HG03571 (cell line): ENCODE results near the gene HMCN2.
"Not testable (repeated sequence)": the region's sequence is repeated elsewhere in the genome, so short reads cannot be mapped to it uniquely, and the experiment has no call there.

Source experiments
- ATAC-seq: cut with Tn5 transposase; IDR thresholded peaks from one replicate; pipeline ENCODE4 v1.9.1; 2021; ENCODE audit not compliant: unreplicated experiment

HMCN2 gene

DNA sequence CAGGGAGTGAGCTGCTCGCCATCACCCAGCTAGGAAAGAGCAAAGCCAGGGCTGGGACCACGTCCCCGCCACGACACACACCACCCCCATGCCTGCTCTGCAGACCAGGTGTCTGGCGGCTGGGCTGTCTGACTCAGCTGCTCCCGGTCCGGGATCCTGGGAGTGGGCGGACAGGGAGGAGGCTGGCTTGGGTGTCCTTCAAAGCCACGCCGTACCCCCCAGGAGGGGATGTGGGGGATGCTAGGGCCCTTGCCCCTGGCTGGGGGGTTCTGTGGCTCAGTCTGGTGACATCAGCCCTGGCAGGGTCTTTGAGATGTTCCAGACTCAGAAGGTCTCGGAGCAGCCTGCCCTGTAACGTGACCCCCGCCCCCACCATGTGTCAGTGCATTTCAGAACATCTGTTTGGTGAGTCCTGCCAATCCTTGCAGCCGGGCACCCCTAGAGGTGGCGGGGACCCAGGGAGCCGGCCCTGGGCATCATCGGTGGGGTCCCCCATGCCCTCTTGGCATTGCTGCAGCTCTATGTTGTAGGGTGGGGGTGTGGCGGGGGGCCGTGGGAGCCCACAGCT is 62.3 kb downstream of the HMCN2 start:
- ATAC-seq: no peak

DNA sequence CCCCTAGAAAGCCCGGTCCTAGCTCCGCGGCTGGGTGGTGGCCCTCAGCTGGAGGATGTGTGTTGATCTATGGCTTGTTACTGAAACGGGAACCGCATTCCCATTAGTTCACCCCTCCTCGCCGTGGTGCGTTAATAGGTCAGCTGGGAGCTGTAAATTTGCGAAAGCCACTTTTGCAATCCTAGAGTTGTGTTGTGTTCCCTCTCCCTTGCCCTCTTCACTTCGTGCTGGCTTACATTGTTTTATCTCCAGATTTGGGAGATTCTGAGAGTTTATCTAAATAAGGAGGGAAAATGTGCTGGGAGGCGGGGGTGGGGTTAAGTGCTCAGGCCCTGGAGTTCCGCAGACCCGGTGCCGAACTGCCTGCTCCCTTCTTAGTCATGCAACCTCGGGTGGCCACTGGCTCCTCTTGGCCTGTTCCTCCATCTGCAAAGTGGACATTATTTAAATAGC is 62.8 kb downstream of the HMCN2 start:
- ATAC-seq: no peak

- ATAC-seq: no peak
Observed at GRCh38 chr9:130329061-130329460, 63.5 kb downstream of the HMCN2 start.

GRCh38 chr9:130330202-130330862 is 64.8 kb downstream of the HMCN2 start:
- ATAC-seq: no peak

DNA sequence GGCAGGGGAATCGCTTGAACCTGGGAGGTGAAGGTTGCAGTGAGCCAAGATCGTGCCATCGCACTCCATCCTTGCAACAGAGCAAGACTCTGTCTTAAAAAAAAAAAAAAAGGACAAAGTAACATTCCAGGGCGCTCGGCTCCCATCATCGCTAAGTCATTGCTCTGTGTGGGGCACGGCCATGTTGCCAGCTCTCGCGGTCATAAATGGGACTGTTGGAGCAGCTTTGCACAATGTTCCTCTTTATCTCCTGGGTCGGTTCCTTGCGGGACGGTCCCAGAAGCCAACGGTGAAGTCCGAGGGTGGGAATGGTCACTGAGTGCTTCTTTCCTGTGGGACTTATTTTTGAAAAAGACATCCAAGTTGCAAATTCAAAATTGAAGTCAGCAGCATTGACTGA is 65.5 kb downstream of the HMCN2 start:
- no peak for ATAC-seq

- no peak for ATAC-seq
Observed at GRCh38 chr9:130331573-130331972, 66.0 kb downstream of the HMCN2 start.

- ATAC-seq: no peak
Observed at GRCh38 chr9:130332384-130332926, 66.9 kb downstream of the HMCN2 start.

DNA sequence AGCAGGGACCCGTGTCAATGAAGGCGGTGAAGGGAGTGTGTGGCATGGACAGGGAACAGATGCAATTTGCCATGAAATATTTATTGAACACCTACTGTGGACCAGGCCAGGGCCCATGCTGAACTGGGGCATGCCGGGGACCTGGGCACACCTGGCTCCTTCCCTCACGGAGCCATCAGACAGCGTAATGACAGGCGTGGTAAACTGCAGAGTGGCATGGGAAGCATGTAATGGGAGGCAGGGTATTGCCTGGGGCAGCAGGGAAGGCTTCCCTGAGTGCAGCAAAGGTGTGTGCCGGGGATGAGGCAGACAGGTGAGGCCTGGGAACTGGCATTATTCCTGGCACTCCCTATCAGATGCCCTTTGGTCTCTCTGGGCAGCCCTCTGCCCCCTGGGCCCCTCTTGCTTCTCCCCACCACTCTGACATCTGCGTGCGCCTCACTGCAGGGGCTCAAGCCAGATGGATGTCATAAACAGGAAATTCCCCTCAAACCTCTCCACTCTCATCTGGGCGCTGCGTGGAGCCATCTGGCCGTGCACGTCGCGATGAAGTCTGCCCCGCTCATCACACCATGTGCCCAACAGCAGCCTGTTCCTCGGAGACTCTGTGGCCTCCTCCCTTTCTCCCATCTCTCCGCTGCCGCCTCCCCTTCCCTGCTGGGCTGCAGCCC is 67.6 kb downstream of the HMCN2 start:
- no peak for ATAC-seq

GRCh38 chr9:130333712-130334062 is 68.1 kb downstream of the HMCN2 start:
- ATAC-seq: no peak

DNA sequence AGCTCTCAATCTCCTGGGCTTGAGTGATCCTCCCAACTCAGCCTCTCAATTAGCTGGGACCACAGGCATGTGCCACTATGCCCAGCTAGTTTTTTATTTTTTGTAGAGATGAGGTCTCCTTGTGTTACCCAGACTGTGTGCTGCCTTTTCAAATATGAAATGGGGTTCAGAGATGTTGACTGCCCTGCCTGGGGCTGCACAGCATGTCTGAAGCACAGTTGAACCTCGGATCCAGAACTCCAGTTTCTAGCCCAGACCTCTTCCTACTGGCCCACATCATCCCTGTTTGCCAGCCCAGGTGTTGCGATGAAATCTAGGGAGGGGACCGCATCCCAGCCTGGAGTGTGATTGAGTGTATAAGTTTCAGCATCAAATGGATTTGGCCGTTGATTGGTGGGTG is 69.4 kb downstream of the HMCN2 start:
- no peak for ATAC-seq

DNA sequence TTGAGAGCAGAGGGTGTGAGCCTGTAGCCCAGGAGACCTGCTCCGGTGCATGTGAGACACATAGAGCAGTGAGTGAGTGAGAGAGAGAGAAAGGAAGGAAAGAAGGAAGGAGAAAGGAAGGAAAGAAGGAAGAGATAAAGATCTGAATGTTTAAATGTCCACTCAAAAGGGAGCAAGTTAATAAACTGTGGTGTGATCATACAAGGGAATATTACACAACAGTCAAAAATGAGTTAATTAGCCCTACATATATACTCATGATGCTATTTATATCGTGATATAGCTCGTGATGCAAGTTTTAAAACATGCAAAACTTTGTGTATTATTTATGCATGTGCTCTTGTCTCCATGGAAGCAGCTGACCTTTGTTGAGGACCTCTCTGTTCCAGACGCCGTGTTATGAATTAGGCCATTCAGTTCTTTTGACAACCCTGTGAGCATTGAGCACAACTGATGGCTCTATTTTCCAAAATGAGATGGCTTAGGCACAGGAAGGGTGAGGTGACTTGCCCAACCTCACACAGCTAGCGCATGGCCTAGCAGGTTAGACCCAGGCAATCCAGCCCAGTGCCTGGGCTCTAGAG is 70.6 kb downstream of the HMCN2 start:
- no peak for ATAC-seq

DNA sequence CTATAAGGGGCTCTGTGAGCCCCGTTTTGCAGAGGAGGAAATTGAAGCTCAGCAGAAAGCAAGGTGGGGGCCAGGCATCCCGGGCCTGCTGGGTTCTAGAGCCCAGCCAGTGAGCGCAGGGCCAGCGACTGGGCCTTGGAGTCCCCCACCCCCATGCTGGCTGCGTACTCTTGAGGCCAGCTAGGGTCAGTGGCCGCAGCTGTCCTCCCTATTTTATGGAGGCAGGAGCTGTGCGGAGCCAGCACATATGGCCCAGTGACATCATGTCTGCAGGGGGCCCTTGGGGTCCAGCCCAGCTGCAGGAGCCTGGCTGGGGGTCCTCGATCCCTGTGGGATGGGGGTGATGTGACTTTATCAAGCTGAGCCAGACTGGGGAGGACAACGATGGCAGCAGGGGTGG is 71.3 kb downstream of the HMCN2 start:
- no peak for ATAC-seq

DNA sequence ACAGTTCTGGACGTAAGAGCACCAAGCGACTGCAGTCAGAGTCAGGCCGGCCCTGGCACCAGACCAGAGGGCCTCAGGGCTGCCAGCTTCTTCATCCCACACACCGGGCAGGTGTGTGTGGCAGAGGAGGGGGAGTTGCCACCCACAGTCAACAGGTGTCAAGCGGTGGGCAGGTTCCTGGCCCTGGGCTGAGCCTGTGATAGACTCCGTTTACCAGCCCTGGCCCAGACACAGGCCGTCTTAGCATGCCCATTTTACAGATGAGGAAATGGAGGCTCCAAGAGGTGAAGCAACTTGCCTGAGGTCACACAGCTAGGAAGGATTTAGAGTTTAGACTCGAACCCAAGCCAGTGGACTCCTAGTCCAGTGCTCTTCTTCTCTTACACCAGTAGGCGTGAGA is 71.8 kb downstream of the HMCN2 start:
- no peak for ATAC-seq

DNA sequence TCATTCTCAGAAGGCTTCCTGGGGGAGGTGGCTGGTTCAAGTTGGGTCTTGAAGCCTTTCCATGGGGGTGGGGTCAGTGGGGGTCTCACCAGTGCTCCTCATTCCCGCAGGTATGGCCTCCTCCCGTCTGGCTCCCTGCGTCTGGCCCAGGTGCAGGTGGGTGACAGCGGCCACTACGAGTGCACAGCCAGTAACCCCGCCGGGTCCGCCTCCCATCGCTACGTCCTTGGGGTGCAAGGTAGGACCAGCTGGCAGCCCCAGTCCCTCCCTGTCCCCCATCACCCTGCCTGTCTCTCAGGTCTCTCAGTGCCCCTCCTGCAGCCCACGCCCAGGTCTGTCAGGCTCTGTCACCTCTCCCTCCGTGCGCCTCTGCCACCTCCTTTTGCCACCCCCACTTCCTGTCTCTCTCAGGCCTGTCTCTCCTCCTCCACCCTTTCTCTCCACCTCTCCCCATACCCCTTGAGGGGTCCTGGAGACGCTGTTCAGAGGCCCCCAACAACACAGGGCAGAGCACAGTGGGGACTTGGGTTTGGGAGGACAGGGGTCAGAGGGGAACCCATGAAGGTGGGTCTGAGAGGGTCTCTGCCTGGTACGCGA is 72.3 kb downstream of the HMCN2 start:
- ATAC-seq: no peak

DNA sequence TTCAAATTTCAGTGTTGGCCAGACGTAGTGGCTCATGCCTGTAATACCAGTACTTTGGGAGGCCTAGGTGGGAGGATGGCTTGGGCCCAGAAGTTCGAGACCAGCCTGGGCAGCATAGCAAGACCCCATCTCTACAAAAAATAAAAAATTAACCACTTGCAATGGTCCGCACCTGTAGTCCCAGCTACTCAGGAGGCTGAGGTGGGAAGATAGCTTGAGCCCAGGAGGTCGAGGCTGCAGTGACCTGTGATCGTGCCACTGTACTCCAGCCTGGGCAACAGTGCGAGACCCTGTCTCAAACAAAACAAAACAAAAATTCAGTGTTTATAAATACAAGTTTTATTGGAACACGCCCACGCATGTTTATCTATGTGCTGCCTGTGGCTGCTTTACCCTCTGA is 73.3 kb downstream of the HMCN2 start:
- not testable (repeated sequence) for ATAC-seq

DNA sequence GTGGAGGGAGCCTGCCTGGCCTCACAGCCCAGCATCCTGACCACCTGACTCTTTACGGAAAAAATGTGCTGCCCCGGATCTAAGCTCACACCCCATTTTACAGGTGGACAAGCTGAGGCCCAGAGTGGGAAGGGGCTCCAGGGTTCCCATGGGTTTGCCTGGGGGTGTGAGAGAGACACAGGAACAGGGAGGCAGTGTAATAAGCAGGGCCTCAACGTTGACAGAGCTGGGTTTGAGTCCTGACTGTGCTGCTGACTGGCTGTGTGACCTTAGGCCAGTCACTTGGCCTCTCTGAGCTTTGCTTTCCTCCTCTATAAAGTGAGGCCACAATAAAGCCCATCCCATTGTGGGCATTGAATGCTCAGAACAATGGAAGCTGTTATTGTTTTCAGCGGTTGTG is 73.7 kb downstream of the HMCN2 start:
- no peak for ATAC-seq

DNA sequence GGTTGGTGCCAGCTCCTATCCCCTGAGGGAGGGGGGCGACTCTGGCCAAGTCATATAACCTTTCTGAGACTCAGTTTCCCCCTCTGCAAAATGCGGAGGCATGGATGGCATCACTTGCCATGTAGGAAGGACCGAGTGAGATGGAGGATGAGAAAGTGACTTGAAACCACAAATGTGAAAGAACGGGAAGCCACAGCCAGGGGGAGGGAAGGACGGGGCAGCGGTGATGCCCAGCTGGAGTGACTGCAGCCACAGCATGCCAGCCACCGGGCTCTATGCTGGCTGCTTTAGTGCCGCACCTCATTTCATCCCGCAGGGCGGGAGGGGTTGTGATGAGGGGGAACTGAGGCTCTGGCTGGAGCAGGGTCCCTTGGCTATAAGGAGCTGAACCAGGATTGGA is 74.5 kb downstream of the HMCN2 start:
- ATAC-seq: no peak

- not testable (repeated sequence) for ATAC-seq
Observed at GRCh38 chr9:130340557-130340956, 75.0 kb downstream of the HMCN2 start.

- ATAC-seq: no peak
Observed at GRCh38 chr9:130341128-130341527, 75.6 kb downstream of the HMCN2 start.

GRCh38 chr9:130341839-130342713 is 76.5 kb downstream of the HMCN2 start:
- ATAC-seq: no peak

DNA sequence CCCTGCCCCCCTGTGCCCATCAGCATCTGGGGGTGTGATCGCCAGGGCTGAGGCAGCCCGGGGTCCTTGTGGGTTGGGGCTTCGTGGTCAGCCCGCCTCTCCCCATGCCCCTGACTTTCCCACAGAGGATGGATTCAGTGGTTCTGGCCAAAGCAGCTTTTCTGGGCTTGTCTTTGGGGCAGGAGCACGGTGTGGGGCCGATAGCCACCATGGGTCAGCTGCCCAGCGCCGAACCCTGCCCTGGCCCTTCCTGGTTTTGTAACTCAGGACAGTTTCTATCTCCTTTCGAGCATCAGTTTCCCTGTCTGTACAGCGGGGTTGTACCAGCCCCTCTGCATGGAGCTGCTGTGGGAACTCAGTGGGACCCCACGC is 77.1 kb downstream of the HMCN2 start:
- no peak for ATAC-seq
